ENCODE measurements around the gene HTT.

DNA sequence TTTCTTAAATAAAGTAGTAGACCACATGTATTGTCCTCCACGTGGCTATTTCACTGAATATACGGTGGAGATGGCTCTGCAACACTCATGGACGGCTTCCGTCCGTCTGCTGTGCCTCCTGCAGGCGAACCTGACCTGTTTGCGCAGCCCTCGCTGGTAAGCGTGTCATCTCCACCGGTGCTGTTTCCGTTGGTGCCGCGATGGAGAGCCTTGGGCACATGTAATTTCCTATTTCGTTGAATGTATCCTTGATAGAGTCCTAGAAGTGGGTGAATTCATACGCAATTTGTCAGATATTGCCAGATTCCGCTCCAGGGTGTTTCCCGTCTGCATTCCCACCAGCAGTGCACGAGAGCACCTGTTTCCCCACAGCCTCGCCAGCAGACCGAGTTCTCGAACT lies 48.6 kb upstream of the HTT start:
- TF ChIP-seq, protein P1, sequence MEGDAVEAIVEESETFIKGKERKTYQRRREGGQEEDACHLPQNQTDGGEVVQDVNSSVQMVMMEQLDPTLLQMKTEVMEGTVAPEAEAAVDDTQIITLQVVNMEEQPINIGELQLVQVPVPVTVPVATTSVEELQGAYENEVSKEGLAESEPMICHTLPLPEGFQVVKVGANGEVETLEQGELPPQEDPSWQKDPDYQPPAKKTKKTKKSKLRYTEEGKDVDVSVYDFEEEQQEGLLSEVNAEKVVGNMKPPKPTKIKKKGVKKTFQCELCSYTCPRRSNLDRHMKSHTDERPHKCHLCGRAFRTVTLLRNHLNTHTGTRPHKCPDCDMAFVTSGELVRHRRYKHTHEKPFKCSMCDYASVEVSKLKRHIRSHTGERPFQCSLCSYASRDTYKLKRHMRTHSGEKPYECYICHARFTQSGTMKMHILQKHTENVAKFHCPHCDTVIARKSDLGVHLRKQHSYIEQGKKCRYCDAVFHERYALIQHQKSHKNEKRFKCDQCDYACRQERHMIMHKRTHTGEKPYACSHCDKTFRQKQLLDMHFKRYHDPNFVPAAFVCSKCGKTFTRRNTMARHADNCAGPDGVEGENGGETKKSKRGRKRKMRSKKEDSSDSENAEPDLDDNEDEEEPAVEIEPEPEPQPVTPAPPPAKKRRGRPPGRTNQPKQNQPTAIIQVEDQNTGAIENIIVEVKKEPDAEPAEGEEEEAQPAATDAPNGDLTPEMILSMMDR (IDR thresholded peaks at IDR 0.05; ENCODE audit: low read depth, low read length, missing input control), result no peak
- TF ChIP-seq, protein P2, sequence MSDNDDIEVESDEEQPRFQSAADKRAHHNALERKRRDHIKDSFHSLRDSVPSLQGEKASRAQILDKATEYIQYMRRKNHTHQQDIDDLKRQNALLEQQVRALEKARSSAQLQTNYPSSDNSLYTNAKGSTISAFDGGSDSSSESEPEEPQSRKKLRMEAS (IDR thresholded peaks at IDR 0.05), result no peak
- TF ChIP-seq, protein P3, sequence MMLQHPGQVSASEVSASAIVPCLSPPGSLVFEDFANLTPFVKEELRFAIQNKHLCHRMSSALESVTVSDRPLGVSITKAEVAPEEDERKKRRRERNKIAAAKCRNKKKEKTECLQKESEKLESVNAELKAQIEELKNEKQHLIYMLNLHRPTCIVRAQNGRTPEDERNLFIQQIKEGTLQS (IDR thresholded peaks at IDR 0.05), result no peak
- no peak for TF ChIP-seq RAD21 (IDR thresholded peaks at IDR 0.05)
- TF ChIP-seq, protein P4, sequence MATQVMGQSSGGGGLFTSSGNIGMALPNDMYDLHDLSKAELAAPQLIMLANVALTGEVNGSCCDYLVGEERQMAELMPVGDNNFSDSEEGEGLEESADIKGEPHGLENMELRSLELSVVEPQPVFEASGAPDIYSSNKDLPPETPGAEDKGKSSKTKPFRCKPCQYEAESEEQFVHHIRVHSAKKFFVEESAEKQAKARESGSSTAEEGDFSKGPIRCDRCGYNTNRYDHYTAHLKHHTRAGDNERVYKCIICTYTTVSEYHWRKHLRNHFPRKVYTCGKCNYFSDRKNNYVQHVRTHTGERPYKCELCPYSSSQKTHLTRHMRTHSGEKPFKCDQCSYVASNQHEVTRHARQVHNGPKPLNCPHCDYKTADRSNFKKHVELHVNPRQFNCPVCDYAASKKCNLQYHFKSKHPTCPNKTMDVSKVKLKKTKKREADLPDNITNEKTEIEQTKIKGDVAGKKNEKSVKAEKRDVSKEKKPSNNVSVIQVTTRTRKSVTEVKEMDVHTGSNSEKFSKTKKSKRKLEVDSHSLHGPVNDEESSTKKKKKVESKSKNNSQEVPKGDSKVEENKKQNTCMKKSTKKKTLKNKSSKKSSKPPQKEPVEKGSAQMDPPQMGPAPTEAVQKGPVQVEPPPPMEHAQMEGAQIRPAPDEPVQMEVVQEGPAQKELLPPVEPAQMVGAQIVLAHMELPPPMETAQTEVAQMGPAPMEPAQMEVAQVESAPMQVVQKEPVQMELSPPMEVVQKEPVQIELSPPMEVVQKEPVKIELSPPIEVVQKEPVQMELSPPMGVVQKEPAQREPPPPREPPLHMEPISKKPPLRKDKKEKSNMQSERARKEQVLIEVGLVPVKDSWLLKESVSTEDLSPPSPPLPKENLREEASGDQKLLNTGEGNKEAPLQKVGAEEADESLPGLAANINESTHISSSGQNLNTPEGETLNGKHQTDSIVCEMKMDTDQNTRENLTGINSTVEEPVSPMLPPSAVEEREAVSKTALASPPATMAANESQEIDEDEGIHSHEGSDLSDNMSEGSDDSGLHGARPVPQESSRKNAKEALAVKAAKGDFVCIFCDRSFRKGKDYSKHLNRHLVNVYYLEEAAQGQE (IDR thresholded peaks at IDR 0.05), result no peak
- no peak for TF ChIP-seq FOXA2 (IDR thresholded peaks at IDR 0.05)
- TF ChIP-seq TAF1 (conservative IDR thresholded peaks at IDR 0.05), result no peak
- TF ChIP-seq YY1 (IDR thresholded peaks at IDR 0.05), result no peak
- no peak for TF ChIP-seq JUND (IDR thresholded peaks at IDR 0.05)
- no peak for TF ChIP-seq GABPA (IDR thresholded peaks at IDR 0.05 in 1 of 2, conservative IDR thresholded peaks at IDR 0.05 in 1 of 2)
- no peak for TF ChIP-seq SP1 (IDR thresholded peaks at IDR 0.05)
